Karpas-422 (cell line): ENCODE data around the gene KLHL17. TPM values are rescaled to one million over a fixed set of nuclear protein-coding genes. Genes with fewer than 3 reads are reported as not detected.

Experiments
- DNase-seq: peaks from one replicate; pipeline ENCODE4 v3.0.0-alpha.2; 2015
- H2AFZ ChIP-seq: fragments of 200-600 bp; sonication (generic); 2 replicates; pipeline ENCODE4 v1.6.1; 2014; ENCODE audit warnings: antibody characterized with exemption, low read length, mixed read lengths
- H3K27ac ChIP-seq: fragments of 200-600 bp; sonication (generic); 2 replicates; pipeline ENCODE4 v1.5.1; 2014; ENCODE audit warnings: mild to moderate bottlenecking, low read length, moderate library complexity
- H3K27me3 ChIP-seq: fragments of 200-600 bp; sonication (generic); 2 replicates; pipeline ENCODE4 v1.6.1; 2014; ENCODE audit warnings: low read length, mixed read lengths
- H3K36me3 ChIP-seq: fragments of 200-600 bp; sonication (generic); 2 replicates; pipeline ENCODE4 v1.6.1; 2014; ENCODE audit warnings: low read length, mixed read lengths; ENCODE audit not compliant: insufficient read depth
- H3K4me1 ChIP-seq: fragments of 200-600 bp; sonication (generic); 2 replicates; pipeline ENCODE4 v1.6.1; 2014; ENCODE audit warnings: mild to moderate bottlenecking, low read length, mixed read lengths
- H3K4me2 ChIP-seq: fragments of 200-600 bp; sonication (generic); 2 replicates; pipeline ENCODE4 v1.6.1; 2014; ENCODE audit warnings: low read length, low read depth, mild to moderate bottlenecking; ENCODE audit not compliant: poor library complexity, severe bottlenecking
- H3K4me3 ChIP-seq: fragments of 200-600 bp; sonication (generic); 2 replicates; pipeline ENCODE4 v1.5.1; 2014; ENCODE audit warnings: mild to moderate bottlenecking, antibody characterized with exemption, low read length, mixed read lengths
- H3K79me2 ChIP-seq: fragments of 200-600 bp; sonication (generic); 2 replicates; pipeline ENCODE4 v1.6.1; 2014; ENCODE audit warnings: mild to moderate bottlenecking, low read length, mixed read lengths
- H3K9ac ChIP-seq: fragments of 200-600 bp; sonication (generic); 2 replicates; pipeline ENCODE4 v1.6.0; 2014; ENCODE audit warnings: low read length
- H3K9me2 ChIP-seq: fragments of 200-600 bp; sonication (generic), shearing (Covaris generic); replicated peaks from 2 replicates; pipeline ENCODE4 v1.6.0; 2014; ENCODE audit warnings: mild to moderate bottlenecking, low read length, moderate library complexity; ENCODE audit not compliant: insufficient read depth
- H3K9me3 ChIP-seq: fragments of 300-700, 200-600 bp; sonication (generic); 2 replicates; pipeline ENCODE4 v1.6.1; 2014; ENCODE audit warnings: low read length, mixed read lengths
- H4K20me1 ChIP-seq: fragments of 200-600 bp; sonication (generic); 2 replicates; pipeline ENCODE4 v1.6.1; 2014; ENCODE audit warnings: mild to moderate bottlenecking, antibody characterized with exemption, low read length, low read depth; ENCODE audit not compliant: insufficient read depth
- total RNA-seq: library from RNA; depleted of rRNA; stranded (reverse); fragments of >200 nt; shearing (Covaris generic); gene quantifications from 2 replicates; pipeline ENCODE4 v1.2.3, GENCODE V29; 2014; ENCODE audit warnings: low replicate concordance

Gene KLHL17
- total RNA-seq, 1 experiment from 2014 or later = 13.9 TPM

DNA sequence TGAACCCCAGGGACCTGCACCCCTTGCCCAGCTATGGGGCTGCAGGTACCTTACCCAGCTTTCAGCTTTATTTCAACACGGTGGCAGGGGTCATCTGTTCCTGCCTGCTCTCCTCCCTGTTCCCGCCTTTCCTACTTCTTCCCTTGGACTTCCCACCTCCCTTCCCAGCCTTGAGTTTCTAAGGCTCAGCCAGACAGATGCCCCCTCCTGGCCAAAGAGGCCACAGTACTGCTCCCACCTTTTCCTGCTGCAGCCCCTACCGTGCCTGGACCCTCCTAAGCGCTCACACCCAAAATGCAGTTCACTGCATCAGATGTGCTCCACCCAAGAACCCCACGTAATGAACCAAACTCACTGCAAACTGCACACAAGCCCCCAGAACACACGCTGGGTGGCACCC, 9.0 kb upstream of the KLHL17 start:
- no peak for DNase-seq
- Histone ChIP-seq H3K4me3 (no peak overlapping the region), H2AFZ (no peak overlapping the region), H4K20me1 (0 out of 2 replicates have a peak, but pooled peaks cover 23% of the 10 kb centered on the region), H3K4me1 (no peaks in the 10 kb centered on the region), H3K27me3 (no peaks in the 10 kb centered on the region), H3K79me2 (no peaks in the 10 kb centered on the region), H3K9ac (no peak overlapping the region), H3K27ac (no peak overlapping the region), H3K4me2 (no peak overlapping the region), H3K9me2 (no peaks in the 10 kb centered on the region), H3K36me3 (peaks cover 13% of the 10 kb centered on the region; the same call in 1 of the 2 replicates), H3K9me3 (no peaks in the 10 kb centered on the region)

DNA sequence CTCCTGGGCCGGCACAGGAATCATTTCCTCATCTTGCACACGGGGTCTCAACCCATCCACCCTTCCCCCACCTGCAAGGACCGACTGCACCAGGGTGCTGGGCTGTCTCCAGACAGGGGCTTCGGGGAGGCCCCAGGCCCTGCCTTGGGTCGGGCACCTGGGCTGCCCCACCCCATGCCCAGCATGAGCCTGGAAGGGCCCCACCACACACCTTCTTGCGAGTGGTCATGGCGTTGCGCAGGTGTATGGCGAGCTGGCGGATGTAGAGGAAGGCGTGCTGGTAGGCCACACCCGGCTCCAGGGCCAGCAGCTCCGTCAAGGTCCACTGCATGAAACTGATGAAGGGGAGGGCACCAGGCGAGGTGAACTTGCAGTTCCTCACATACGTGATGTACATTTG, 8.2 kb upstream of the KLHL17 start:
- Histone ChIP-seq H3K79me2 (peaks cover 4% of the 10 kb centered on the region), H2AFZ (no peak overlapping the region), H3K27ac (no peak overlapping the region), H3K4me1 (no peaks in the 10 kb centered on the region), H3K27me3 (no peaks in the 10 kb centered on the region), H3K4me2 (no peak overlapping the region), H4K20me1 (0 out of 2 replicates have a peak, but pooled peaks cover 26% of the 10 kb centered on the region), H3K9me2 (no peaks in the 10 kb centered on the region), H3K9ac (no peak overlapping the region), H3K36me3 (peaks cover 13% of the 10 kb centered on the region; the same call in 1 of the 2 replicates), H3K4me3 (no peak overlapping the region), H3K9me3 (no peaks in the 10 kb centered on the region)
- no peak for DNase-seq

DNA sequence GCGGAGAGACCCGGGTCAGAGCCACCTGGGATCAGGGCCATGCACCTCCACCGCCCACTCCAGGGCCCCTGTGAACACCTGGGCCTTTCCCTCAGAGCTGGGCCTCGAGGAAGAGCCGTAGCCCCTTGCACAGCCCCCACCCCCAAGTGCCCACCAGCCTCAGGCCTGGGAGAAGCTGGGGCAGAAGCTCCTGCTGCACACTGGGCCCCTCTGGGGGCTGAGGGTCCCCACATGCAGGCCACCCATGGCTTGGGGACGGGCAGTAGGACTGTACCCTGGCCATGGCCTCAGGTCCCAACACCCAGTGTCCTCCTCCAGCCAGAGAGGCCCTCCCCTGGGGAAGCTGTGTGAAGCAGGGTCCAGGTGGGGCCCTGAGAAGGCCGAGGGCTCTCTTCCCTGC, 7.8 kb upstream of the KLHL17 start:
- peaks cover 13% of the 10 kb centered on the region; the same call in 1 of the 2 replicates for H3K36me3 ChIP-seq
- no peaks in the 10 kb centered on the region for H3K9me2 ChIP-seq
- H3K4me2 ChIP-seq = no peak overlapping the region
- no peak overlapping the region for H2AFZ ChIP-seq
- peaks cover 4% of the 10 kb centered on the region for H3K4me1 ChIP-seq
- peaks cover 8% of the 10 kb centered on the region for H3K79me2 ChIP-seq
- no peak overlapping the region for H3K4me3 ChIP-seq
- H3K9me3 ChIP-seq = no peaks in the 10 kb centered on the region
- H4K20me1 ChIP-seq = peaks cover 27% of the 10 kb centered on the region; the same call in 1 of the 2 replicates
- DNase-seq = no peak
- no peak overlapping the region for H3K27ac ChIP-seq
- H3K9ac ChIP-seq = no peak overlapping the region
- no peaks in the 10 kb centered on the region for H3K27me3 ChIP-seq

DNA sequence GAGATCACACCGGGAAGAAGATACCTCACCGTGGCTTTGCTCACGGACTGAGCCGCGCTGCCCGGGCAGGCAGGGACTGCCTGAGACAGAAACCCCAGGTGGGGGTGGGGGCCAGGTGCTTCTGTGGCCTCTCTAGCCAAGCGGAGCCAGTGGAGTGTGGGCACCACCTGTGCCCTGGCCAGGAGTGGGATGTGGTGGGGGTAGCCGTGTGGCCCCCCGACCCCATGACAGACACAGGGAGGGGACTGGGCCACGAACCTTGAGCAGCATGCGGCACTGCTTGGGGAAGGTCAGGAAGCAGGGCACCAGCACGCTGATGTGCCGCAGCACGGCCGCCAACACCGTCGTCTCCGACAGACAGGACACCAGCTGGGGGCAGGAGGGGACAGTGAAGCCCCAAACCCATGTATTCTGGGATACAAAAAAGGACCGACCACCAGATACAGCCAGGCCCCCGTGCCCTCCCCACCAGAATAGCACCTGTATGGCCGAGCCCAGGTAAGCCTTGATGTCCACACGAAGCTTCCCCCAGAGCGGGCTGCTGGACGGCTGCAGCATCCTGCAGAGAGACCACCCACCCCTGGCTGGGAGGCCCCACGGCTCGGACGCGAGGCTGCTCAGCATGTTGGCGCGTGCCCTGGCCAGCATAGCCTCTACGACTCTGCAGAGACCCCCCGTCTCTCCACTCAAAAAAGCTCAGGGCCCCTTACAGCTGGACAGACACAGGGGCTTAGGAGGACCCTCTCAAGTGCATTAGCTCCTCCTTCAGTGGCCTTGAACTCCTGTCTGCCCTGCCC, 6.7 kb upstream of the KLHL17 start:
- no peaks in the 10 kb centered on the region for H3K9me2 ChIP-seq
- no peak overlapping the region for H3K4me3 ChIP-seq
- no peaks in the 10 kb centered on the region for H3K27me3 ChIP-seq
- H4K20me1 ChIP-seq = peaks cover 34% of the 10 kb centered on the region
- H3K9ac ChIP-seq = no peak overlapping the region
- peaks cover 9% of the 10 kb centered on the region for H3K4me1 ChIP-seq
- no peak overlapping the region for H3K4me2 ChIP-seq
- H3K9me3 ChIP-seq = no peaks in the 10 kb centered on the region
- H3K36me3 ChIP-seq = peaks cover 13% of the 10 kb centered on the region; the same call in 1 of the 2 replicates
- peaks cover 19% of the 10 kb centered on the region for H3K79me2 ChIP-seq
- no peak overlapping the region for H2AFZ ChIP-seq
- no peak overlapping the region for H3K27ac ChIP-seq
- no peak for DNase-seq

DNA sequence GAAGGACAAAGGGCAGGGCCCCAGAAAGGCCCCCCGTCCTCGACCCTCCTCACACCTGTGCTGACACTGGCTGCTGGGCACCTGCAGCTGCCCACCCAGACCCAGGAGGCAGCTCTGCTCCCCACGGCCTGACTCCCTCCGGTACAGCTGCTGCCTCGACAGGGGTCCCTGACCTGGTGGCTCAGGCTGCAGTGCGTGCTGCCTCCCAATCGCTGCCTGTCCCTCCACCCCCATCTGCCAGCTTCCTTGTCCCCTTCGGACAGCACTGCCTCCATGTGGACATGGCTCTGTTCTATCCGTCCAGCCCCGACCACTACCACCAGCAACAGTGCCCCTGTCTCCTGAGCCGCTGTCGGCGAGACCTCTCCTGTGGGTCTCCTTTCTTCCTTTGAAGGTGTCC, 5.5 kb upstream of the KLHL17 start:
- H2AFZ ChIP-seq = no peak overlapping the region

DNA sequence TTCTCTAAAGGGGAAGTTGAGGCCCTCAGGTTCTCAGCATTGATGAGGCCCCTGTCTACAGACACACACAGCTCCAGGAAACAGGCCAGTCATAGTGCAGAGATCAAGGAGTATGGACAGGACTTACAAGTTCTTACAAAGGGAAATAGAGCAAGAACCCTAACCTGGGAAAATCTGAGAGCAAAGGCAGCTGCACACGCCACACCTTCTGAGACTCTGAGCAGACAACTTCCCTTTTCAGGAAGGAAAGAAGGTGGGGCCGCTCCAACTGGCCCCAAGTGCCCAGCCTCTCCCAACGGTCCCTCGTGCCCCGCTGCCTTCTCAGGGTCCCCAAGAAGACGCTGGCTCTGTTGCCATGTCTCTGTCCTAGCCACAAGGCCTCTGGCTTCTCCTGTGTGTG, 4.9 kb upstream of the KLHL17 start:
- H3K79me2 ChIP-seq = peaks cover 23% of the 10 kb centered on the region
- H3K27ac ChIP-seq = no peak overlapping the region
- no peak for DNase-seq
- no peak overlapping the region for H3K4me2 ChIP-seq
- no peaks in the 10 kb centered on the region for H3K27me3 ChIP-seq
- H3K4me3 ChIP-seq = no peak overlapping the region
- H3K9me2 ChIP-seq = no peaks in the 10 kb centered on the region
- peaks cover 5% of the 10 kb centered on the region; the same call in 1 of the 2 replicates for H3K36me3 ChIP-seq
- no peak overlapping the region for H3K9ac ChIP-seq
- H2AFZ ChIP-seq = no peak overlapping the region
- no peaks in the 10 kb centered on the region for H3K9me3 ChIP-seq
- H4K20me1 ChIP-seq = peaks cover 30% of the 10 kb centered on the region
- peaks cover 9% of the 10 kb centered on the region for H3K4me1 ChIP-seq

More for the DNA sequence above, 5.5 kb upstream of the KLHL17 start:
- H3K79me2 ChIP-seq = peaks cover 23% of the 10 kb centered on the region
- H3K4me1 ChIP-seq = peaks cover 9% of the 10 kb centered on the region
- peaks cover 36% of the 10 kb centered on the region for H4K20me1 ChIP-seq
- no peak overlapping the region for H3K27ac ChIP-seq
- no peak overlapping the region for H3K4me3 ChIP-seq
- peaks cover 10% of the 10 kb centered on the region; the same call in 1 of the 2 replicates for H3K36me3 ChIP-seq
- H3K4me2 ChIP-seq = no peak overlapping the region
- H3K27me3 ChIP-seq = no peaks in the 10 kb centered on the region
- DNase-seq = no peak
- no peak overlapping the region for H3K9ac ChIP-seq
- no peaks in the 10 kb centered on the region for H3K9me2 ChIP-seq
- H3K9me3 ChIP-seq = no peaks in the 10 kb centered on the region

DNA sequence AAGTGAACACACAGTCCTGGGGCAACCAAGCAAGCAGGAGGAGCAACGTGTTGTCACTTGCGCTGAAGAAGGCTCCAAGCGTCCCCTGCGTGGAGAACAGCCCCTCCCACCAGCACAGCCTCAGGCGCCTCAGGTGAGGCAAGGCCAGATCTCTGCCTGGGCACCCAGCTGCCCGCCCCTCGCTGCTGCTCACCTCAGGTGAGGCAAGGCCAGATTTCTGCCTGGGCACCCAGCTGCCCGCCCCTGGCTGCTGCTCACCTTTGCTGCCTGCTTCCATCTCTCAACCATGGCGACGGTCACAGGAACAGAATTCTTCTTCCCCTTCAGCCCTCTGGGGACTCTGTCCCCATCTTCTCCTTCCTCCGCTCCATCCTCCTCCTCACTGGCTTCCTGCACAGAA, 3.7 kb upstream of the KLHL17 start:
- no peaks in the 10 kb centered on the region for H3K9me3 ChIP-seq
- no peak overlapping the region for H3K4me3 ChIP-seq
- no peaks in the 10 kb centered on the region for H3K9me2 ChIP-seq
- peaks cover 29% of the 10 kb centered on the region for H4K20me1 ChIP-seq
- no peaks in the 10 kb centered on the region for H3K27me3 ChIP-seq
- no peak overlapping the region for H2AFZ ChIP-seq
- H3K9ac ChIP-seq = no peak overlapping the region
- H3K27ac ChIP-seq = no peak overlapping the region
- H3K4me1 ChIP-seq = peaks cover 14% of the 10 kb centered on the region
- H3K4me2 ChIP-seq = no peak overlapping the region
- DNase-seq = no peak
- H3K36me3 ChIP-seq = peaks cover 5% of the 10 kb centered on the region; the same call in 1 of the 2 replicates
- peaks cover 23% of the 10 kb centered on the region for H3K79me2 ChIP-seq

DNA sequence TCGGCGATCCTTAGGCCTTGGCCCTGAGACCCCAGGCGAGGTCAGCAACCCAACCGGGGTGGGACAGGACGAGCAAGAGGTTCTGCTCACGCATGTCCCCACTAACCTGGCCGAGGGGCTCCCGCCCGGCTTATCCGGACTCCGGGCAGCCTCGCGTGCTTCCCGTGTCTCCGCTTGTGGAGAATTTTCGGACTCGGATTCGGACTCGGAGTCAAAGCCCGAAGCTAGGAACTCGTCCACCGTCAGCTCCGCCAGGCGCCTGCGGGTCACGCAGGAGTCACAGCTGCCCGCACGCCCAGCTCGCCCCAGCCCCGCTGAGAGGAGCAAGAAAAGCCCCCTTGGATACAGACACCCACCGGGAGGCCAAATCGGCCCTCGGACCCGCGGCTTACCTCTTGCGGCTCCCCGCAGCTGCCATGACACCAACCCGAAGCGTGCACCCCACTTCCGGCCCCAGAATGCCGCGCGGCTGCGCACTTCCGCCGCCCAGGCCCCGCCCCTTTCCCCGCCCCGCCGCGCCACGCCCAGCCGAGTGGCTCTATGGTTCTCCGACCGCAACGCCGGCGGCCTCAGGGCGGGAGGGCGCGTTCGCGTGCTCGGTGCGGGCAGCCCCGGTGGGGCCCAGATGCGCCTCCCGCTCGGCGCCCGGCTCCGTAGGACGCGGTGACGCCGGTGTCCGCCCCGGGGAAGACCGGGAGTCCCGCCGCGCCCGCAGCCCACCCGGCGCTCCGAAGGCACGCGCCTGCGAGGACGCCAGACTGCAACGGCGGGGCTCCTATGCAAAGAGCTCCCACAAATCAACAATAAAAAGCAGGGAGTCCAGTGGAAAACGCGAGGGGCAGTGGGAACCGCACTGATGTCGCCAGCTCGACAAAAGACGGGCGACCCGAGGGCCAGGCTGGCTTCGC, 1.3 kb upstream of the KLHL17 start, which contains the start of gene NOC2L:
NOC2L (minus strand) TSS at position 434 of the 908 bp plus-strand sequence; CDS start at position 418, 16 bp downstream.
- DNase-seq = peak; percentile 97
- H3K9ac ChIP-seq = peak within 1 kb of the TSS; percentile 99
- H3K79me2 ChIP-seq = peaks cover 23% of the 10 kb centered on the region
- H3K4me2 ChIP-seq = peak within 1 kb of the TSS; percentile 86
- H3K4me1 ChIP-seq = peaks cover 14% of the 10 kb centered on the region
- H3K4me3 ChIP-seq = peak within 1 kb of the TSS; percentile 100
- peak within 1 kb of the TSS; percentile 84 for H2AFZ ChIP-seq
- H3K27me3 ChIP-seq = no peaks in the 10 kb centered on the region
- no peaks in the 10 kb centered on the region for H3K36me3 ChIP-seq
- H3K9me3 ChIP-seq = no peaks in the 10 kb centered on the region
- H3K27ac ChIP-seq = no peak within 1 kb of the TSS; the same call in 1 of the 2 replicates
- H4K20me1 ChIP-seq = peaks cover 29% of the 10 kb centered on the region
- H3K9me2 ChIP-seq = no peaks in the 10 kb centered on the region
